BE2C (cell line): ENCODE data around the gene YIPF3.
"Not testable (repeated sequence)": the region's sequence is repeated elsewhere in the genome, so short reads cannot be mapped to it uniquely, and the experiment has no call there.

Experiments used
- DNase-seq: peaks from one replicate; pipeline ENCODE4 v3.0.0-alpha.2; 2020
- H3K27me3 ChIP-seq: fragments of 250-450 bp; sonication (Bioruptor Pico); 2 replicates; pipeline ENCODE4 v1.5.1; 2020; ENCODE audit warnings: mild to moderate bottlenecking
- H3K36me3 ChIP-seq: fragments of 250-450 bp; sonication (Bioruptor Pico); 2 replicates; pipeline ENCODE4 v1.5.1; 2020; ENCODE audit warnings: mild to moderate bottlenecking
- H3K4me1 ChIP-seq: fragments of 250-450 bp; sonication (Bioruptor Pico); 2 replicates; pipeline ENCODE4 v1.5.1; 2020
- H3K4me3 ChIP-seq: 2 replicates; pipeline ENCODE4 v1.5.1; 2011; ENCODE audit warnings: low read depth, low read length
- H3K9me3 ChIP-seq: fragments of 250-450 bp; sonication (Bioruptor Pico); 2 replicates; pipeline ENCODE4 v1.5.1; 2020
- TF ChIP-seq, protein P1 (sequence below): IDR thresholded peaks from 2 replicates; pipeline ENCODE4 v1.5.1; 2012; ENCODE audit warnings: mild to moderate bottlenecking, low read depth, low read length

The YIPF3 gene

DNA sequence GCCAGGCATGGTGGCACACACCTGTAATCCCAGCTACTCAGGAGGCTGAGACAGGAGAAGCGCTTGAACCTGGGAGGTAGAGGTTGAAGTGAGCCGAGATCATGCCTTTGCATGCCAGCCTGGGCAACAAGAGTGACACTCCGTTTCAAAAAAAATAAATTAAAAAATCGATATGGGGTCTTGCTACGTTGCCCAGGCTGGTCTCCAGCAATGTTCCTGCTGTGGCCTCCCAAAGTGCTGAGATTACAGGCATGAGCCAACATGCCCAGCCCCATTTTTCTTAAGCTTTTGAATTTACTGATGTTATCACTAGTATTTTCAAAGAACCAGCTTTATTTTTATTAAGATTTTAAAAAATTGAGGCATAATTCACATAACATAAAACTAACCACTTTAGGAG is 23.8 kb upstream of the YIPF3 start:
- no peaks in the 10 kb centered on the region for H3K9me3 ChIP-seq
- DNase-seq: no peak
- no peak overlapping the region for H3K4me3 ChIP-seq
- H3K27me3 ChIP-seq: no peaks in the 10 kb centered on the region
- peaks cover 84% of the 10 kb centered on the region for H3K36me3 ChIP-seq
- no peaks in the 10 kb centered on the region for H3K4me1 ChIP-seq
- TF ChIP-seq, protein P1, sequence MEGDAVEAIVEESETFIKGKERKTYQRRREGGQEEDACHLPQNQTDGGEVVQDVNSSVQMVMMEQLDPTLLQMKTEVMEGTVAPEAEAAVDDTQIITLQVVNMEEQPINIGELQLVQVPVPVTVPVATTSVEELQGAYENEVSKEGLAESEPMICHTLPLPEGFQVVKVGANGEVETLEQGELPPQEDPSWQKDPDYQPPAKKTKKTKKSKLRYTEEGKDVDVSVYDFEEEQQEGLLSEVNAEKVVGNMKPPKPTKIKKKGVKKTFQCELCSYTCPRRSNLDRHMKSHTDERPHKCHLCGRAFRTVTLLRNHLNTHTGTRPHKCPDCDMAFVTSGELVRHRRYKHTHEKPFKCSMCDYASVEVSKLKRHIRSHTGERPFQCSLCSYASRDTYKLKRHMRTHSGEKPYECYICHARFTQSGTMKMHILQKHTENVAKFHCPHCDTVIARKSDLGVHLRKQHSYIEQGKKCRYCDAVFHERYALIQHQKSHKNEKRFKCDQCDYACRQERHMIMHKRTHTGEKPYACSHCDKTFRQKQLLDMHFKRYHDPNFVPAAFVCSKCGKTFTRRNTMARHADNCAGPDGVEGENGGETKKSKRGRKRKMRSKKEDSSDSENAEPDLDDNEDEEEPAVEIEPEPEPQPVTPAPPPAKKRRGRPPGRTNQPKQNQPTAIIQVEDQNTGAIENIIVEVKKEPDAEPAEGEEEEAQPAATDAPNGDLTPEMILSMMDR: no peak

DNA sequence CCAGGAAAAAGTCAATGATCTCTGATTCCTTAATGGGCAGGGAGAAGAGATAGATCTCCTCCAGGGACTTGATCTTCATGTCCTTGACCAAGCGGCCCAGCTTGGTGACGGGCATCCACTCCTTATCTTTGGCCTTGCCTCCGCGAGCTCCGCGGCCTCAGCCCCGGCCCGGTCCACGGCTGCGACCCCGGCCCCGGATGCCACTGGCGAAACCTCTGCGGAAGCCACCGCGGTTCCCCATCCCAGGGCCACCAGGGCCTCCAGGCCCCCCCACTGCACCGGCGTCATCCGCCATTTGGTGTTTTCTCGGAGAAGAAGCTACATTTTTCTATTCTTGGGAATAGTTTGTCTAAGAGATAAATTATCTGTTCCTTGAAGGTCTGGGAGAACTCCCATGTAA is 22.7 kb upstream of the YIPF3 start:
- not testable (repeated sequence) for H3K27me3 ChIP-seq, H3K9me3 ChIP-seq, DNase-seq, H3K4me1 ChIP-seq, H3K4me3 ChIP-seq
- peaks cover 83% of the 10 kb centered on the region for H3K36me3 ChIP-seq

DNA sequence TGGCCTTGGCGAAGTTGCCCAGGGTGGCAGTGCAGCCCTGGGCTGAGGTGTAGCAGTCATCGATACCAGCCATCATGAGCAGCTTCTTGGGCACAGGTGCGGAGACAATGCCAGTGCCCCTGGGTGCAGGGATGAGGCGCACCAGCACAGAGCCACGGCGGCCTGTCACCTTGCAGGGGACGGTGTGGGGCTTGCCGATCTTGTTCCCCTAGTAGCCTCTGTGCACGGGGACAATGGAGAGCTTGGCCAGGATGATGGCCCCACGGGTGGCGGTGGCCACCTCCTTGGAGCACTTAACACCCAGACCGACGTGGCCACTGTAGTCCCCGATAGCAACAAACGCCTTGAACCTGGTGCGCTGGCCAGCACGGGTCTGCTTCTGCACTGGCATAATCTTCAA is 22.3 kb upstream of the YIPF3 start:
- not testable (repeated sequence) for H3K27me3 ChIP-seq, DNase-seq, H3K9me3 ChIP-seq, H3K4me3 ChIP-seq, H3K4me1 ChIP-seq
- peaks cover 79% of the 10 kb centered on the region for H3K36me3 ChIP-seq

DNA sequence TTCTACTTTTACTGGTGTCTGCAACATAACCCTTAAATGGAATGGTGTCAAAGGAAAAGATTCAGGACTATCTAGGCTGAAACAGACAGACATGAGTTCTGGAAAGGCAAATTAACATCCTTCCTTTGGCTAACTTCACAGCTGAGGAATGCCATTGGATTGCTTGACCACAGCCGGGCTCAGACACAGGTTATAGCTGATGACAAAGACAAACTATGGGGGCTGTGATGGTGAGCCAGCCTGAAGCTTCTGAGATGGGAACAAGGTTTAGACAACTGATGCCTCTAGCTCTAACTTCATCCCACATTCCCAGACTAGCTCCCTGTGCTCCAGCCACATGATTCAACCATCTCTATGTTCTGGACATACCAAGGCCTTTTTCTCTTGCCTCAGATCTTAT is 15.5 kb upstream of the YIPF3 start:
- DNase-seq: no peak
- Histone ChIP-seq H3K4me3 (no peak overlapping the region), H3K4me1 (no peaks in the 10 kb centered on the region), H3K27me3 (no peaks in the 10 kb centered on the region), H3K9me3 (no peaks in the 10 kb centered on the region), H3K36me3 (peaks cover 78% of the 10 kb centered on the region)
- TF ChIP-seq, protein P1: no peak

DNA sequence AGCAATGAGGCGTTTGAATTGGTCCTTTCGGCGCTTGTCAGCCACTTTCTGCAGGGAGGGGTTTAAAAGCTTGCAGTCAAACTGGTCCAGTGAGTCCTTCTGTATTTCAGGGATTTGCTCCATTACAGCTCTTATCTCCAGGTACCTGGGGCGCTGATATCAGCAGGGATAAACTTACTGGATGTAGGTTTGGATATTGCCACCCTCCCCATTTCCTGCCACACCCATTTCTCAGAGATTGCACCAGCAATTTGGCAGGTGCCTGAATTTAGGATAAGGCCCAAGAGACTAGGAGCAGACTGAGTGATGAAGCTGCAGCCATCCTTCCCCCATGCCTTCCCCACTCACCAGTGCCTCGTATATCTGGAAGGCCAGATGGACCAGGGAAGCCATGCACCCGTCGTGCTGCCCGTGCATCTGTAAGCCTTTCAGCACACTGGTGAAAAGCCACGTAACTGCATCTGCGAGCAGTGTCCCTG is 7.8 kb upstream of the YIPF3 start:
- H3K9me3 ChIP-seq: no peaks in the 10 kb centered on the region
- H3K4me1 ChIP-seq: no peaks in the 10 kb centered on the region
- TF ChIP-seq, protein P1: no peak
- no peaks in the 10 kb centered on the region for H3K27me3 ChIP-seq
- no peak for DNase-seq
- H3K36me3 ChIP-seq: peaks cover 96% of the 10 kb centered on the region
- no peak overlapping the region for H3K4me3 ChIP-seq

DNA sequence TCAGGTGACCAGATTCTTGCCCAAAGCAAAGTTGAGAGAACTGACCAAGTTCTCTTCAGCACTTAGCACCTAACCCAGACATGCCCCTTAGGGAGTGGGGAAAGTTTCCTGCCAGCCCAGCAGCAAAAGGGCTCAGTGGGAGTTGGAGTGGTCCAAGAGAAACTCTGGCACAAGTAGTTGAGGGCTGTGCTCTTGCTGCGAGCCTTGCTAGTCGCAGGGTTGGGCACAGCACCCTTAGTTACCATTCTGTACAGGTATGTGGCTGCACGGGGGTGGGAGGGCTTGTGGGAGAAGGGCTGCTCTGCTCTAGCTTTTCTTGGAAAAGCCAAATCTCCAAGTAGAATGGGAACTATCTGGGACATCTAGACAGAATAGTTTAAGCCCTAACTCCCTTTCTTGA is 6.6 kb upstream of the YIPF3 start:
- TF ChIP-seq, protein P1: no peak
- Histone ChIP-seq H3K9me3 (no peaks in the 10 kb centered on the region), H3K27me3 (no peaks in the 10 kb centered on the region), H3K36me3 (peaks cover 97% of the 10 kb centered on the region), H3K4me1 (no peaks in the 10 kb centered on the region; the same call in 1 of the 2 replicates), H3K4me3 (no peak overlapping the region)
- DNase-seq: no peak

DNA sequence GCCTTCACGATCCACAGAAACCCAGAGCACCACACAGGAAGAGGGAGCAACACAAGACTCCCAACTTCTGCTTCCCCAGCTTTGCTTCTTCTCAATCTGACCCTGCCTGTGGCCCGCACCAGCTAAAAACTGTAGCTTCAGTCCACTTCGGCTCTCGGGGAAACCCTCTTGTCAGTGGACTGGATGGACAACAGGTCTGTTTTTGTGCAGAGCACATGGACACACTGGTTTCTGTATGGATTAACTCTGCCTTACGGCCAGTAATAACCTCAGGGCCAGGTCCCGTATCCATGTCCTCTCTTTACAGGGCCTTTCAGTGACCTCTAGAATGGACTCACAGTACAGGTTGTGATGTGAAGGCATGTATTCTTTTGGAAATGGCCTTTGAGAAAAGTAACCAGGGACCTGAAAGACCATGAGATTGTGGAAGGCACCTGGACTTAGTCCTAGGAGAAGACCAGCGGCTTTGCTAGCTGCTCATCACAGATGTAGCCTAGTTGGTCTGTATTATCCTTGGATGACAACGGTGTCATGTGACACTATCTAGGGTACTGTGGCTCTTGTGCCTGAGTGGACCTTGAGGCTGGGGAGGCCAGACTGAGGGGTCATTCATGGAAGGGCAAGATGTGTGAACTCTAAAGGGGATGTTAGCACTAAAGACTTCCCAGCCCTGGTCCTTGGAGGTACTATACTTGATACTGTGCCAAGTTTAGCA is 6.0 kb upstream of the YIPF3 start:
- Histone ChIP-seq H3K4me3 (no peak overlapping the region), H3K27me3 (no peaks in the 10 kb centered on the region), H3K9me3 (no peaks in the 10 kb centered on the region), H3K4me1 (no peaks in the 10 kb centered on the region; the same call in 1 of the 2 replicates), H3K36me3 (peaks cover 94% of the 10 kb centered on the region)
- TF ChIP-seq, protein P1: no peak
- DNase-seq: no peak
